Caco-2 (cell line): ENCODE data around the gene OR3A3. TPM values are rescaled to one million over a fixed set of nuclear protein-coding genes. Genes with fewer than 3 reads are reported as not detected.
A peak's percentile ranks its signal among the peaks of the same experiment; 100 is the strongest.

ENCODE experiments used
- BruUV-seq: library from RNA; stranded (reverse); fragments of 400-500 nt; replicated peaks from 2 replicates; lab custom pipeline; 2021; lab: Mats Ljungman, UMichigan
- CTCF ChIA-PET: fragments of 300-600 bp; sonication (Branson Sonifier 250); formaldehyde crosslinking; loops from one replicate; lab custom pipeline; 2022; ENCODE audit warnings: antibody characterized with exemption; lab: Charles Lee
- POLR2A ChIA-PET: fragments of 300-600 bp; sonication (Branson Sonifier 250); formaldehyde crosslinking; loops from one replicate; lab custom pipeline; 2022; ENCODE audit warnings: antibody characterized with exemption; lab: Charles Lee
- DNase-seq, 2 experiments: peaks; one replicate each; pipeline versions ENCODE4 v3.0.0 to v3.0.0-alpha.2; 2020 to 2022
- H3K27me3 ChIP-seq: replicated peaks from 2 replicates; pipeline ENCODE4 v1.6.0; 2011; ENCODE audit warnings: low read length; ENCODE audit not compliant: control insufficient read depth, insufficient read depth
- H3K36me3 ChIP-seq: 2 replicates; pipeline ENCODE4 v1.5.1; 2011; ENCODE audit warnings: low read length; ENCODE audit not compliant: control insufficient read depth, insufficient read depth
- H3K4me1 ChIP-seq: fragments of 250-450 bp; sonication (Bioruptor Pico); 2 replicates; pipeline ENCODE4 v1.5.1; 2020; ENCODE audit warnings: mild to moderate bottlenecking
- H3K4me3 ChIP-seq: 2 replicates; pipeline ENCODE4 v1.5.1; 2011; ENCODE audit warnings: low read depth, mild to moderate bottlenecking, control low read depth, low read length
- H3K9me3 ChIP-seq: fragments of 250-450 bp; sonication (Bioruptor Pico); 2 replicates; pipeline ENCODE4 v1.5.1; 2020; ENCODE audit warnings: mild to moderate bottlenecking, moderate library complexity
- H3K27ac Mint-ChIP-seq: one replicate; pipeline ENCODE4 v1.8.0; 2022; ENCODE audit warnings: mixed read lengths; ENCODE audit not compliant: unreplicated experiment
- H3K27me3 Mint-ChIP-seq: one replicate; pipeline ENCODE4 v1.8.0; 2022; ENCODE audit warnings: mixed read lengths; ENCODE audit not compliant: insufficient read depth, unreplicated experiment
- H3K36me3 Mint-ChIP-seq: one replicate; pipeline ENCODE4 v1.8.0; 2022; ENCODE audit warnings: mild to moderate bottlenecking, mixed read lengths; ENCODE audit not compliant: insufficient read depth, unreplicated experiment
- H3K4me1 Mint-ChIP-seq: one replicate; pipeline ENCODE4 v1.8.0; 2022; ENCODE audit warnings: low read depth, mixed read lengths; ENCODE audit not compliant: unreplicated experiment
- H3K4me3 Mint-ChIP-seq: one replicate; pipeline ENCODE4 v1.8.0; 2022; ENCODE audit warnings: mild to moderate bottlenecking, moderate library complexity, mixed read lengths; ENCODE audit not compliant: unreplicated experiment
- H3K9me3 Mint-ChIP-seq: one replicate; pipeline ENCODE4 v1.8.0; 2022; ENCODE audit warnings: mixed read lengths; ENCODE audit not compliant: unreplicated experiment
- CTCF ChIP-seq, 2 experiments: fragments of 200-600 bp in 1 of 2; IDR thresholded peaks; 1 replicate in 1 of 2; 2 replicates in 1 of 2; pipeline versions ENCODE4 v1.5.1 to v1.8.0; 2011 to 2022; ENCODE audit warnings: antibody characterized with exemption in 1 of 2, control low read depth in 1 of 2, inconsistent platforms in 1 of 2, low read depth in 1 of 2, low read length in 1 of 2, mild to moderate bottlenecking in 1 of 2, moderate library complexity in 1 of 2; ENCODE audit not compliant: insufficient read depth in 1 of 2, severe bottlenecking in 1 of 2, unreplicated experiment in 1 of 2
- intact Hi-C: fragments of 100-400 bp; cut with micrococcal nuclease; formaldehyde crosslinking; loops from one replicate; pipeline ENCODE4 v1.10.0; 2022; ENCODE audit not compliant: unreplicated experiment
- total RNA-seq: library from RNA; stranded (reverse); gene quantifications from 2 replicates; pipeline ENCODE4 v1.2.3, GENCODE V29; 2022

Gene OR3A3
- total RNA-seq, 1 experiment from 2014 or later, result not detected

GRCh38 chr17:3438368-3438767, 27.2 kb downstream of the OR3A3 start:
- POLR2A ChIA-PET, result no interaction called here
- CTCF ChIA-PET, result no interaction called here
- no peaks in the 10 kb centered on the region for H3K27me3 ChIP-seq
- intact Hi-C loops, result no loop called here
- H3K36me3 Mint-ChIP-seq, result no peaks in the 10 kb centered on the region
- TF ChIP-seq CTCF (IDR thresholded peaks at IDR 0.05; ENCODE audit: insufficient read depth in 1 of 2, low read depth in 1 of 2, low read length in 1 of 2, severe bottlenecking in 1 of 2, unreplicated experiment in 1 of 2), result no peak
- no peaks in the 10 kb centered on the region for H3K4me1 ChIP-seq
- no TSS peak for BruUV-seq
- H3K27ac Mint-ChIP-seq, result no peak overlapping the region
- no peaks in the 10 kb centered on the region for H3K9me3 Mint-ChIP-seq
- H3K4me1 Mint-ChIP-seq, result no peaks in the 10 kb centered on the region
- no peaks in the 10 kb centered on the region for H3K9me3 ChIP-seq
- no peaks in the 10 kb centered on the region for H3K36me3 ChIP-seq
- DNase-seq, result no peak
- H3K27me3 Mint-ChIP-seq, result peaks cover 13% of the 10 kb centered on the region
- no peak overlapping the region for H3K4me3 ChIP-seq
- no peak overlapping the region for H3K4me3 Mint-ChIP-seq

GRCh38 chr17:3440451-3440850, 29.3 kb downstream of the OR3A3 start:
- Mint-ChIP-seq H3K27ac (no peak overlapping the region), H3K36me3 (no peaks in the 10 kb centered on the region), H3K9me3 (no peaks in the 10 kb centered on the region), H3K4me3 (no peak overlapping the region), H3K27me3 (peaks cover 5% of the 10 kb centered on the region), H3K4me1 (no peaks in the 10 kb centered on the region)
- no peaks in the 10 kb centered on the region for H3K27me3 ChIP-seq
- no peak overlapping the region for H3K4me3 ChIP-seq
- DNase-seq, result no peak
- no peaks in the 10 kb centered on the region for H3K9me3 ChIP-seq
- H3K4me1 ChIP-seq, result no peaks in the 10 kb centered on the region
- no peaks in the 10 kb centered on the region for H3K36me3 ChIP-seq
- TF ChIP-seq CTCF (IDR thresholded peaks at IDR 0.05; ENCODE audit: insufficient read depth in 1 of 2, low read depth in 1 of 2, low read length in 1 of 2, severe bottlenecking in 1 of 2, unreplicated experiment in 1 of 2), result no peak
- no TSS peak for BruUV-seq
- ChIA-PET CTCF (no interaction called here), POLR2A (no interaction called here)
- intact Hi-C loops, result no loop called here

GRCh38 chr17:3447625-3448024, 36.5 kb downstream of the OR3A3 start:
- no TSS peak for BruUV-seq
- no peaks in the 10 kb centered on the region for H3K27me3 ChIP-seq
- DNase-seq, result peak; percentile 34 to 38
- intact Hi-C loops, result loop anchor here (5.0 kb wide), 1 partner anchor 400 kb away; no protein-coding TSS in a partner anchor
- no peaks in the 10 kb centered on the region; the same call in 1 of the 2 replicates for H3K9me3 ChIP-seq
- no peak overlapping the region for H3K4me3 ChIP-seq
- H3K9me3 Mint-ChIP-seq, result no peaks in the 10 kb centered on the region
- ChIA-PET POLR2A (no interaction called here), CTCF (no interaction called here)
- H3K27ac Mint-ChIP-seq, result no peak overlapping the region
- H3K4me1 Mint-ChIP-seq, result peaks cover 7% of the 10 kb centered on the region
- no peak overlapping the region for H3K4me3 Mint-ChIP-seq
- peak in 1 of 2 experiments; percentile 36 for TF ChIP-seq CTCF (IDR thresholded peaks at IDR 0.05; ENCODE audit: insufficient read depth in 1 of 2, low read depth in 1 of 2, low read length in 1 of 2, severe bottlenecking in 1 of 2, unreplicated experiment in 1 of 2)
- no peaks in the 10 kb centered on the region for H3K36me3 Mint-ChIP-seq
- H3K36me3 ChIP-seq, result no peaks in the 10 kb centered on the region
- H3K27me3 Mint-ChIP-seq, result no peaks in the 10 kb centered on the region
- H3K4me1 ChIP-seq, result no peaks in the 10 kb centered on the region
